Sigmoid colon (tissue), 4 donors: ENCODE measurements around the gene DENND4A.

Source experiments
- CTCF ChIP-seq, 4 experiments: fragments of 450-650 bp in 3 of 4; fragments of 200-600 bp in 1 of 4; IDR thresholded peaks; one replicate each; pipeline ENCODE4 v1.5.1; 2016 to 2019; ENCODE audit warnings: antibody characterized with exemption in 4 of 4, mild to moderate bottlenecking in 3 of 4, moderate library complexity in 2 of 4
- EP300 ChIP-seq, 4 donors: sonication (generic); formaldehyde crosslinking; IDR thresholded peaks; one replicate each; pipeline ENCODE4 v1.6.1; 2017; ENCODE audit warnings: antibody characterized with exemption in 4 of 4
- POLR2A ChIP-seq, 2 donors: fragments of 450-650 bp; IDR thresholded peaks; one replicate each; pipeline ENCODE4 v1.6.1; 2016; ENCODE audit warnings: antibody characterized with exemption in 2 of 2, mild to moderate bottlenecking in 2 of 2, moderate library complexity in 2 of 2
- POLR2AphosphoS5 ChIP-seq, 4 donors: sonication (generic); formaldehyde crosslinking; IDR thresholded peaks; one replicate each; pipeline ENCODE4 v1.6.1; 2017; ENCODE audit warnings: antibody characterized with exemption in 4 of 4

- TF ChIP-seq POLR2A (IDR thresholded peaks at IDR 0.05) (no peak), CTCF (IDR thresholded peaks at IDR 0.05) (no peak), POLR2AphosphoS5 (IDR thresholded peaks at IDR 0.05) (no peak), EP300 (IDR thresholded peaks at IDR 0.05) (no peak)
Measured at GRCh38 chr15:65655457-65655856, 136.6 kb downstream of the DENND4A start.
